GM19467 (cell line): ENCODE results near the gene AASDH.

Source experiments
- ATAC-seq: cut with Tn5 transposase; IDR thresholded peaks from one replicate; pipeline ENCODE4 v1.9.1; 2021; ENCODE audit warnings: mild to moderate bottlenecking, moderate library complexity; ENCODE audit not compliant: unreplicated experiment

AASDH gene

DNA sequence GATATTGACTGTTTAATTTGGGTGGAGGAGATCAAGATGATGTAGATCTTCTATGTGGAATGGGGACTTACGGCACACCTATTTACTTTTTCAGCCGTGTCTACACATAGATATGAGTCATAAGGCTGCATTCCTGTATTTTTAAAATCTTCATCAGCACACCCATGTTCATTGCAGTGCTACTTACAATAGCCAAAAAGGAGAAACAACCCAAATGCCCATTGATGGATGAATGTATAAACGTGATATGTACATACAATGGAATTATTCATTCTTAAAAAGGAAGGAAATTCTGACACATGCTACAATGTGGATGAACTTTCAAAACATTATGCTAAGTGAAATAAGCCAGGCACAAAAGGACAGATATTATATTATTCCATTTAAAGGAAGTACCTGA is 98.6 kb downstream of the AASDH start:
- no peak for ATAC-seq
